ENCODE data around the gene FANCE. TPM values are rescaled to one million over a fixed set of nuclear protein-coding genes. Genes with fewer than 3 reads are reported as not detected.

Gene FANCE
- total and polyA plus RNA-seq, 2 donors, result 5.0 to 7.0 TPM

- Histone ChIP-seq H3K4me1 (ENCODE audit: insufficient read depth) (peaks cover 7% of the 10 kb centered on the region), H3K36me3 (ENCODE audit: insufficient read depth) (no peaks in the 10 kb centered on the region), H3K27ac (ENCODE audit: low read depth) (peak overlapping the region; percentile 84), H3K4me3 (ENCODE audit: low read depth, low read length) (no peak overlapping the region)
- DNase-seq (ENCODE audit: extremely low spot score), result no peak
- 63% methylated on average over 9 of the region's 9 CpGs for WGBS
Measured at GRCh38 chr6:35488517-35488862, 36.4 kb downstream of the FANCE start.

- WGBS, result 67% methylated on average over 1 of the region's 1 CpG
- Histone ChIP-seq H3K27ac (ENCODE audit: low read depth) (peak overlapping the region; percentile 75), H3K36me3 (ENCODE audit: insufficient read depth) (no peaks in the 10 kb centered on the region), H3K4me3 (ENCODE audit: low read depth, low read length) (no peak overlapping the region), H3K4me1 (ENCODE audit: insufficient read depth) (peaks cover 7% of the 10 kb centered on the region)
- no peak for DNase-seq (ENCODE audit: extremely low spot score)
Measured at GRCh38 chr6:35489066-35489465, 36.9 kb downstream of the FANCE start.

GRCh38 chr6:35489995-35490791, 38.1 kb downstream of the FANCE start:
- H3K4me1 ChIP-seq (ENCODE audit: insufficient read depth), result peaks cover 7% of the 10 kb centered on the region
- no peaks in the 10 kb centered on the region for H3K36me3 ChIP-seq (ENCODE audit: insufficient read depth)
- H3K27ac ChIP-seq (ENCODE audit: low read depth), result peak overlapping the region; percentile 82
- no peak overlapping the region for H3K4me3 ChIP-seq (ENCODE audit: low read depth, low read length)
- WGBS, result 10% methylated on average over 28 of the region's 28 CpGs
- no peak for DNase-seq (ENCODE audit: extremely low spot score)

- no peak overlapping the region for H3K4me3 ChIP-seq (ENCODE audit: low read depth, low read length)
- H3K4me1 ChIP-seq (ENCODE audit: insufficient read depth), result peaks cover 4% of the 10 kb centered on the region
- peak overlapping the region; percentile 82 for H3K27ac ChIP-seq (ENCODE audit: low read depth)
- 33% methylated on average over 8 of the region's 8 CpGs for WGBS
- H3K36me3 ChIP-seq (ENCODE audit: insufficient read depth), result no peaks in the 10 kb centered on the region
- DNase-seq (ENCODE audit: extremely low spot score), result no peak
Measured at GRCh38 chr6:35490821-35491557, 38.9 kb downstream of the FANCE start.

- Histone ChIP-seq H3K4me1 (ENCODE audit: insufficient read depth) (peaks cover 3% of the 10 kb centered on the region), H3K36me3 (ENCODE audit: insufficient read depth) (no peaks in the 10 kb centered on the region), H3K4me3 (ENCODE audit: low read depth, low read length) (no peak overlapping the region), H3K27ac (ENCODE audit: low read depth) (peak overlapping the region; percentile 58)
- WGBS, result 31% methylated on average over 5 of the region's 5 CpGs
- DNase-seq (ENCODE audit: extremely low spot score), result no peak
Measured at GRCh38 chr6:35491558-35492257, 39.6 kb downstream of the FANCE start.

- no peaks in the 10 kb centered on the region for H3K36me3 ChIP-seq (ENCODE audit: insufficient read depth)
- DNase-seq (ENCODE audit: extremely low spot score), result no peak
- H3K4me1 ChIP-seq (ENCODE audit: insufficient read depth), result peaks cover 2% of the 10 kb centered on the region
- peak overlapping the region; percentile 58 for H3K27ac ChIP-seq (ENCODE audit: low read depth)
- 20% methylated on average over 7 of the region's 7 CpGs for WGBS
- H3K4me3 ChIP-seq (ENCODE audit: low read depth, low read length), result no peak overlapping the region
Measured at GRCh38 chr6:35492258-35492973, 40.3 kb downstream of the FANCE start.

GRCh38 chr6:35492974-35493284, 40.8 kb downstream of the FANCE start:
- H3K36me3 ChIP-seq (ENCODE audit: insufficient read depth), result no peaks in the 10 kb centered on the region
- peaks cover 2% of the 10 kb centered on the region for H3K4me1 ChIP-seq (ENCODE audit: insufficient read depth)
- 48% methylated on average over 7 of the region's 7 CpGs for WGBS
- H3K27ac ChIP-seq (ENCODE audit: low read depth), result peak overlapping the region; percentile 55
- no peak for DNase-seq (ENCODE audit: extremely low spot score)
- H3K4me3 ChIP-seq (ENCODE audit: low read depth, low read length), result no peak overlapping the region

- H3K4me1 ChIP-seq (ENCODE audit: insufficient read depth), result peaks cover 2% of the 10 kb centered on the region
- peak overlapping the region; percentile 41 for H3K27ac ChIP-seq (ENCODE audit: low read depth)
- H3K36me3 ChIP-seq (ENCODE audit: insufficient read depth), result no peaks in the 10 kb centered on the region
- WGBS, result 70% methylated on average over 28 of the region's 28 CpGs
- DNase-seq (ENCODE audit: extremely low spot score), result no peak
- H3K4me3 ChIP-seq (ENCODE audit: low read depth, low read length), result no peak overlapping the region
Measured at GRCh38 chr6:35493307-35493983, 41.3 kb downstream of the FANCE start.

- Histone ChIP-seq H3K4me3 (ENCODE audit: low read depth, low read length) (no peak overlapping the region), H3K4me1 (ENCODE audit: insufficient read depth) (peaks cover 2% of the 10 kb centered on the region), H3K27ac (ENCODE audit: low read depth) (peak overlapping the region; percentile 51), H3K36me3 (ENCODE audit: insufficient read depth) (no peaks in the 10 kb centered on the region)
- WGBS, result 8% methylated on average over 4 of the region's 4 CpGs
- no peak for DNase-seq (ENCODE audit: extremely low spot score)
Measured at GRCh38 chr6:35494161-35494563, 42.0 kb downstream of the FANCE start.

- Histone ChIP-seq H3K4me3 (ENCODE audit: low read depth, low read length) (peak overlapping the region; percentile 77), H3K27ac (ENCODE audit: low read depth) (peak overlapping the region; percentile 92), H3K36me3 (ENCODE audit: insufficient read depth) (no peaks in the 10 kb centered on the region), H3K4me1 (ENCODE audit: insufficient read depth) (no peaks in the 10 kb centered on the region)
- WGBS, result 33% methylated on average over 9 of the region's 9 CpGs
- no peak for DNase-seq (ENCODE audit: extremely low spot score)
Measured at GRCh38 chr6:35495258-35496035, 43.3 kb downstream of the FANCE start.

- H3K4me1 ChIP-seq (ENCODE audit: insufficient read depth), result no peaks in the 10 kb centered on the region
- no peak for DNase-seq (ENCODE audit: extremely low spot score)
- H3K27ac ChIP-seq (ENCODE audit: low read depth), result peak overlapping the region; percentile 92
- 7% methylated on average over 63 of the region's 63 CpGs for WGBS
- no peaks in the 10 kb centered on the region for H3K36me3 ChIP-seq (ENCODE audit: insufficient read depth)
- H3K4me3 ChIP-seq (ENCODE audit: low read depth, low read length), result peak overlapping the region; percentile 77
Measured at GRCh38 chr6:35496036-35496840, 44.1 kb downstream of the FANCE start.

All from urinary bladder (tissue), 4 donors.